Breast epithelium (tissue), 3 donors: ENCODE measurements around the gene MAP4K4.

Source experiments
- POLR2A ChIP-seq: fragments of 450-650 bp; IDR thresholded peaks from one replicate; pipeline ENCODE4 v1.6.1; 2016; ENCODE audit warnings: antibody characterized with exemption, mild to moderate bottlenecking, moderate library complexity
- POLR2AphosphoS5 ChIP-seq, 3 donors: sonication (generic); formaldehyde crosslinking; IDR thresholded peaks; one replicate each; pipeline ENCODE4 v1.6.1; 2017; ENCODE audit warnings: antibody characterized with exemption in 3 of 3
- TF ChIP-seq, protein P1 (sequence below), 3 donors: fragments of 450-650 bp; IDR thresholded peaks; one replicate each; pipeline ENCODE4 v1.5.1; 2016 to 2017; ENCODE audit warnings: antibody characterized with exemption in 3 of 3, mild to moderate bottlenecking in 3 of 3, moderate library complexity in 3 of 3

- TF ChIP-seq POLR2AphosphoS5 (IDR thresholded peaks at IDR 0.05) (no peak), POLR2A (no peak)
- TF ChIP-seq, protein P1, sequence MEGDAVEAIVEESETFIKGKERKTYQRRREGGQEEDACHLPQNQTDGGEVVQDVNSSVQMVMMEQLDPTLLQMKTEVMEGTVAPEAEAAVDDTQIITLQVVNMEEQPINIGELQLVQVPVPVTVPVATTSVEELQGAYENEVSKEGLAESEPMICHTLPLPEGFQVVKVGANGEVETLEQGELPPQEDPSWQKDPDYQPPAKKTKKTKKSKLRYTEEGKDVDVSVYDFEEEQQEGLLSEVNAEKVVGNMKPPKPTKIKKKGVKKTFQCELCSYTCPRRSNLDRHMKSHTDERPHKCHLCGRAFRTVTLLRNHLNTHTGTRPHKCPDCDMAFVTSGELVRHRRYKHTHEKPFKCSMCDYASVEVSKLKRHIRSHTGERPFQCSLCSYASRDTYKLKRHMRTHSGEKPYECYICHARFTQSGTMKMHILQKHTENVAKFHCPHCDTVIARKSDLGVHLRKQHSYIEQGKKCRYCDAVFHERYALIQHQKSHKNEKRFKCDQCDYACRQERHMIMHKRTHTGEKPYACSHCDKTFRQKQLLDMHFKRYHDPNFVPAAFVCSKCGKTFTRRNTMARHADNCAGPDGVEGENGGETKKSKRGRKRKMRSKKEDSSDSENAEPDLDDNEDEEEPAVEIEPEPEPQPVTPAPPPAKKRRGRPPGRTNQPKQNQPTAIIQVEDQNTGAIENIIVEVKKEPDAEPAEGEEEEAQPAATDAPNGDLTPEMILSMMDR (IDR thresholded peaks at IDR 0.05): no peak
Observed at GRCh38 chr2:101796825-101797600, 99.5 kb downstream of the MAP4K4 start.
